Prostate gland (tissue), 2 donors: ENCODE data around the gene ESR1.

Source experiments
- CTCF ChIP-seq, 4 experiments: fragments of 200-600 bp in 2 of 4; fragments of 450-650 bp in 2 of 4; sonication (generic) in 2 of 4; IDR thresholded peaks; 1 replicate in 3 of 4; 2 replicates in 1 of 4; pipeline ENCODE4 v1.5.1; 2016 to 2019; ENCODE audit warnings: antibody characterized with exemption in 4 of 4, mild to moderate bottlenecking in 2 of 4, moderate library complexity in 2 of 4
- POLR2AphosphoS5 ChIP-seq: sonication (generic); formaldehyde crosslinking; IDR thresholded peaks from one replicate; pipeline ENCODE4 v1.6.1; 2017; ENCODE audit warnings: antibody characterized with exemption

- no peak for TF ChIP-seq CTCF (IDR thresholded peaks at IDR 0.05)
- no peak for TF ChIP-seq POLR2AphosphoS5
These were observed 103.9 kb downstream of the ESR1 start for GRCh38 chr6:151911401-151911800.
